Thymus (tissue), 11 donors: Measurements from ENCODE around the gene ENTREP3. TPM values are rescaled to one million over a fixed set of nuclear protein-coding genes. Genes with fewer than 3 reads are reported as not detected.

ENCODE experiments used
- DNase-seq, 9 donors: peaks; one replicate each; pipeline ENCODE4 v3.0.0-alpha.2; 2013; ENCODE audit warnings: low spot score in 9 of 9, low read depth in 6 of 9, missing footprints in 1 of 9
- H3K27ac ChIP-seq, 2 donors: one replicate each; pipeline ENCODE4 v1.5.1; 2013; ENCODE audit warnings: control low read depth in 1 of 2, low read depth in 1 of 2, low read length in 1 of 2, mild to moderate bottlenecking in 1 of 2, moderate library complexity in 1 of 2
- H3K27me3 ChIP-seq, 2 donors: one replicate each; pipeline ENCODE4 v1.5.1; 2013; ENCODE audit warnings: low read length in 1 of 2; ENCODE audit not compliant: control insufficient read depth in 2 of 2, insufficient read depth in 1 of 2
- H3K36me3 ChIP-seq, 2 donors: one replicate each; pipeline ENCODE4 v1.5.1; 2013; ENCODE audit warnings: low read length in 1 of 2, mild to moderate bottlenecking in 1 of 2, moderate library complexity in 1 of 2; ENCODE audit not compliant: control insufficient read depth in 2 of 2, insufficient read depth in 2 of 2
- H3K4me1 ChIP-seq, 2 donors: one replicate each; pipeline ENCODE4 v1.5.1; 2013; ENCODE audit warnings: low read length in 2 of 2; ENCODE audit not compliant: control insufficient read depth in 2 of 2, insufficient read depth in 2 of 2
- H3K4me3 ChIP-seq, 2 donors: one replicate each; pipeline ENCODE4 v1.5.1; 2013; ENCODE audit warnings: low read length in 2 of 2, control low read depth in 1 of 2, mild to moderate bottlenecking in 1 of 2
- H3K9me3 ChIP-seq, 2 donors: one replicate each; pipeline ENCODE4 v1.5.1; 2013; ENCODE audit warnings: low read length in 1 of 2, mild to moderate bottlenecking in 1 of 2; ENCODE audit not compliant: control insufficient read depth in 2 of 2, insufficient read depth in 1 of 2
- WGBS: extraction: QIAGEN DNeasy Blood & Tissue Kit; methylation state at CpG from one replicate; pipeline ENCODE4 v1.1.7; 2013; 5-methylcytosine and 5-hydroxymethylcytosine counted together
- polyA plus RNA-seq: library from polyadenylated mRNA; stranded (reverse); fragments of 200-250 nt; gene quantifications from one replicate; pipeline ENCODE4 v1.2.3, GENCODE V29; 2013
- total RNA-seq: library from RNA; stranded (reverse); fragments of 120-200 nt; gene quantifications from one replicate; pipeline ENCODE4 v1.2.4, GENCODE V29; 2013
- donor health status: healthy.

ENTREP3 gene
- total and polyA plus RNA-seq, 2 donors = 2.1 to 12.5 TPM

DNA sequence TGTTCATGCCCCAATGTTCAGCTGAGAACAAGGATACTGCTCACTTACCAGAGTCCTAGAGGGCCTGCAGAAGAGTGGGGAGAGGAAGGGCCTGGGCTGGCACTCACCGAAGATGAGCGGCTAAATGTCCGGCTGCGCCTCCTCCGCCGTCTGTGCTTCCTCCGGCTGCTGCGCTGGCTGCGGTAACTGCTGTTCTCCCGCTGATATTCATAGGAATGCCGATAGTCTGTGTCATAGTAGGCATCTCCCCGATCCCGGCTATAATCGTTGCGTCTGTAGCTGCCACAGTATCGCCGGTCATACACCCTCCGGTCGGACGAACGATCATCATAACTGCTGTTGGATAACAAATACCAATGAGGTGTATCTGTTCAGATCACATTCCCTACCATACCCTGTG, 14.1 kb upstream of the ENTREP3 start:
- DNase-seq = no peak
- H3K9me3 ChIP-seq = no peaks in the 10 kb centered on the region
- peaks cover 55 to 64% of the 10 kb centered on the region in 2 donors for H3K36me3 ChIP-seq
- H3K27ac ChIP-seq = no peak overlapping the region
- no peaks in the 10 kb centered on the region for H3K27me3 ChIP-seq
- WGBS = 97% methylated on average over 21 of the region's 21 CpGs
- H3K4me1 ChIP-seq = peaks cover 7 to 14% of the 10 kb centered on the region in 2 donors
- H3K4me3 ChIP-seq = no peak overlapping the region

DNA sequence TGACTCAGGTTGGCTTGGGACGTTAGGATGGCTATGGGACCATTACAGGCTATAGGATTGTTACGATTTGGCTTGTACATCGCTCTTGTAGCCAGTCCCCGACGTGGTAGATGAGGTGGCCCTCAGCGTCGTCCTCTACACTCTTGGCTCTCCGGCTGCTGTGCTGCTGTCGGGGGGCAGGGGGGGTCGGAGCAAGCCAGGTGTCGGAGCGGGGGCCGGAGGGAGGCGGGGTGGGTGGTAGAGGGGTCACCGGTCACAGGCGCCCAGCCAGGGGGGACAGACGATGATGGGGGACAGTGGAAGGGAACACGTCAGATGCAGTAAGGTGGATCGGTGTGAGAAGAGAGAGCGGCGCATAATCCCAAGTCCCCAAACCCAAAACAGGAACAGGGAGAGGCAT, 13.3 kb upstream of the ENTREP3 start:
- Histone ChIP-seq H3K9me3 (no peaks in the 10 kb centered on the region), H3K4me3 (no peak overlapping the region), H3K36me3 (peaks cover 62 to 72% of the 10 kb centered on the region in 2 donors), H3K27ac (no peak overlapping the region), H3K27me3 (no peaks in the 10 kb centered on the region), H3K4me1 (peaks cover 3 to 10% of the 10 kb centered on the region in 2 donors)
- WGBS = 98% methylated on average over 21 of the region's 21 CpGs
- DNase-seq = no peak

DNA sequence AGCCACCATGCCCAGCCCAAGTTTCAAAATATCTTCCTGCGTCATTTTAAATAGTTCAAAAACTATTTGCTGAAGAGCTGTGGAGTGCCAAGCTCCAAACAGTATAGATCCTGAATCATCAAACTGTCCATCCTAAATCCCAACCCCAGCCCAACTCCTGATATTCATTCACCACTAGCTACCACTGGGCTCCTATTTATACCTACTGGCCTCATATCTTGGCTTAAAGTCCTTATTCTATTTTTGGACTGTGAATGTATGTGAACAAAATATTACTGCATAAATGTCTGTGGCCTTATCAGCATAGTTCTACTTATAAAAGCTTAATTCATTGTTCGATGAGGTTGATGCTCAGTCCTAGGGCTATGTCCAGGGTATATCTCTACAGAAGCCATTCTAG, 12.1 kb upstream of the ENTREP3 start:
- H3K27ac ChIP-seq = no peak overlapping the region
- WGBS = 100% methylated on average over 2 of the region's 2 CpGs
- peaks cover 63 to 84% of the 10 kb centered on the region in 2 donors for H3K36me3 ChIP-seq
- H3K4me1 ChIP-seq = peaks cover 5 to 6% of the 10 kb centered on the region in 2 donors
- DNase-seq = no peak
- no peaks in the 10 kb centered on the region for H3K9me3 ChIP-seq
- H3K27me3 ChIP-seq = no peaks in the 10 kb centered on the region
- H3K4me3 ChIP-seq = no peak overlapping the region

- no peak overlapping the region for H3K27ac ChIP-seq
- WGBS = 96% methylated on average over 6 of the region's 6 CpGs
- H3K4me1 ChIP-seq = peaks cover 5 to 8% of the 10 kb centered on the region in 2 donors
- no peak for DNase-seq
- H3K4me3 ChIP-seq = no peak overlapping the region
- no peaks in the 10 kb centered on the region for H3K9me3 ChIP-seq
- peaks cover 63 to 85% of the 10 kb centered on the region in 2 donors for H3K36me3 ChIP-seq
- no peaks in the 10 kb centered on the region for H3K27me3 ChIP-seq
Measured at GRCh38 chr1:155266553-155266952, 11.3 kb upstream of the ENTREP3 start.

DNA sequence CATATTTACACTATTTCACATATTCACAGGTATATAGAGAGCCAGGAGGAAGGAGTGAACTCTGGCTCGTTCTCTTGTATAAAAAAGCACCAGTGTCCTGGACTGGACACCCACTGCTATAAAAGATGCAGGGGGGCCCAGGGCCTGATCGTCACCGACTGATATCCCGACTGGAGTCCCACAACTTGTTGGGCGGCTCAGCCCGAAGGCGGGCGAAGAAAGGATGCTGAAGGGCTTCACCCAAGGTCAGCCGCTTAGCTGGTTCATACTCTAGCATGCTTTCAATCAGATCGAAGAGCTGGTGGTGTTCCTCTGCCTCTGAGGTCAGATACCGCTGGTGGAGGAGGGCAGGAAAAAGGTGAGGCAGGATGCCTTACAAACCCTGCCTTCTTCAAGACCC, 7.8 kb upstream of the ENTREP3 start:
- DNase-seq = no peak
- over 99% methylated on average over 11 of the region's 11 CpGs for WGBS
- H3K36me3 ChIP-seq = peaks cover 38 to 75% of the 10 kb centered on the region in 2 donors
- peaks cover 9 to 18% of the 10 kb centered on the region in 2 donors for H3K4me1 ChIP-seq
- H3K4me3 ChIP-seq = no peak overlapping the region
- no peaks in the 10 kb centered on the region for H3K27me3 ChIP-seq
- H3K9me3 ChIP-seq = no peaks in the 10 kb centered on the region
- H3K27ac ChIP-seq = no peak overlapping the region

DNA sequence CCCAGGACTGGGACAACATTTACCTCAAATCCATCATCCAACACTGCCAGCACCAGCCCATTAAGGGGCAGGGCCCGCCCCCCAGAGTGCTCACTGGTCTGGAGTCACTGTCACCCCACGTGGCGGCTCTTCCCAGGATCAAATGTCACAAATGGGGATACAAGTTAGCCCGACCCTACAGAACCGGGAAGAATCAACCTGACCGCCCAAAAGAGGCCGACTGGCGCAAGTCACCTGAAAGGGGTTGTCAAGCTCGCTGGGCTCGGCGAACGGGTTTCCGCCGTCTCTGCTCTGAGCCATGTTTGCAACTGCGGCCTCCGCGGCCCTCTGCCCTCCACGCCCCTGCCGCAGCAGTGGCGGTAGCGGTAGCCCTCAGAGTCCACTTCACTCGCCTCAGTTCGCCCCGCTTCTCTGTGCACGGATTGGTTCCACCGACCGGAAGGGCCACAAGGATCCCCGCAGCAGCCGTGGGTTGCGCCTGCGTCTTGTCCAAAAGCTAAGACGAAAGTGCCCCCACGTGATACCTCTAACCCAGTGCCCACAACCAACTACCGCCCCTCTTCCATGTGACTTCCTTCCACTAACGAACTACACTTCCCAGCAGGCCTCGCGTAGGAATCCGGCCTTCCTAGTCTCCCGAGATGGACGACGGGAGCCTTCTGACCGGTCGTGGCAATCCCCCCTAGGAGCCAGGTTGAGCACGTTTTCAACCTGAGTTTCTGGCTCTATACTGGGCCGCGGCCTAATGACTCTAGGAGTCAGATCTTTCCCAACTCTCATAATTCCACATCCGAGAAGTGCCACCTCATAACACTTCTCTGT, 6.8 kb upstream of the ENTREP3 start, which contains the start of gene SCAMP3:
Gene SCAMP3, minus strand, starts transcription at position 509 of the 822 bp plus-strand sequence. Its CDS starts 209 bp downstream, at position 300.
- DNase-seq = peak; percentile 70 to 92 (median 84)
- no peaks in the 10 kb centered on the region for H3K27me3 ChIP-seq
- whole genome bisulfite sequencing = 3% methylated on average over 47 of the region's 47 CpGs
- H3K4me3 ChIP-seq = peak within 1 kb of the TSS; percentile 86 to 88
- peaks cover 32 to 69% of the 10 kb centered on the region in 2 donors for H3K36me3 ChIP-seq
- peak within 1 kb of the TSS; percentile 67 to 86 for H3K27ac ChIP-seq
- peaks cover 9 to 18% of the 10 kb centered on the region in 2 donors for H3K4me1 ChIP-seq
- no peaks in the 10 kb centered on the region for H3K9me3 ChIP-seq

DNA sequence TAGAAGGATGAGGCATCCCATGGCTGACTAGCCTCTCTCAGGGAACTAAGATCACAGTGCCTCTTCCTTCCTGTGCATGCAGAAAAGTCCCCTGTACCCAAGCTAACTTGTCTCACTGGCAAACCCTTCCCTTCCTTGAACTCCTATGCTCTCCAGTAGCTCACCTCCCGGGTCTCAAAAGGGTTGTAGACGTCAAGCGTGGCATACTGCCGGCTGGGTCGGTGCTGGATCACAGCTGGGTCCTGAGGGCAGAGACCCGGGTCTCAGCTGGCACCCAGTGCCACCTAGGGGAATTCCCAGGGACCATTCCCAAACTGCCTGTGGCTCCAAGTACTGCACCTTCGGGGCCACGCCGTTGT, 6.2 kb upstream of the ENTREP3 start:
- DNase-seq = peak in 2 of 9 donors; percentile 23 to 41
- Histone ChIP-seq H3K36me3 (peaks cover 33 to 67% of the 10 kb centered on the region in 2 donors), H3K4me1 (peaks cover 9 to 18% of the 10 kb centered on the region in 2 donors), H3K9me3 (no peaks in the 10 kb centered on the region), H3K27ac (peak overlapping the region; percentile 67 to 86), H3K4me3 (peak overlapping the region; percentile 86 to 88), H3K27me3 (no peaks in the 10 kb centered on the region)
- 1% methylated on average over 9 of the region's 9 CpGs for WGBS

GRCh38 chr1:155260276-155260675, 5.0 kb upstream of the ENTREP3 start:
- Histone ChIP-seq H3K27me3 (no peaks in the 10 kb centered on the region), H3K4me3 (no peak overlapping the region), H3K9me3 (no peaks in the 10 kb centered on the region), H3K27ac (no peak overlapping the region), H3K36me3 (peaks cover 28 to 61% of the 10 kb centered on the region in 2 donors), H3K4me1 (peaks cover 13 to 26% of the 10 kb centered on the region in 2 donors)
- DNase-seq = no peak
- WGBS = over 99% methylated on average over 5 of the region's 5 CpGs

DNA sequence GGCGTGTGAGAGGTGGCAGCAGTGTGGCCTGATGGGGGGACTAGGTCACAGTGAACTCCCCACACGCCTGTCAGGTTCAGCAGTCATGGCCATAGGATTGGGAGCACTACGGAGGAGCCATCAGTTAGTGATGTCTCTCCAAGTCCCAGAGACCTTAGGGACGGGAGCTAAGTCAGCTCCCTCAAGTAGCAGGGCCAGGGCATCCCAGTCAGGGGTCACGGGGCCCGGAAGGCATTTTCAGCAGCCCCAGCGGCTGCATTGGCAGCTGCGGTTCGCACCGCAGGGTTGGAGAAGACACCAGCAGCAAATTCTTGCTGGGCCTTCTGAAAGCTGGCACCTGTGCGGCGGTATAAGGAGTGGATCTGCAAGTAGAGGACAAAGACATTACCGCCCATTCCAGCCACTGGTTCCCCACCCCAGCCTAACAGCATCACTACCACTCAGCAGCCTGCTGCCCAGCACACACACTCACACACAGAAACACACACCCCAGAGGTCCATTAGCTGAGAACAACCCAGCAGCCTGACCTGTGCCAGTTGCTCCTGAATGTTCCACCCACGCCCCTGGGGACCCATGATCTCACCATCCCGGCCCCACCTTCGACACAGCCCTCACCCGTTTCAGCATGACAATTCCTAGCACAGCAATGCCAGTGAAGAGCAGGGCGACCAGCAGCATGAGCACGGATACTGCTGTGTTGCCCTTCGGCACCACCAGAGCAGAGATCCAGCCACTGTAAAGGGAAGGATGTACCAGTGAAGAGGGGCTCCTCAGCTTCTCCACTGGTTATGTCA, 972 bp upstream of the ENTREP3 start:
- no peaks in the 10 kb centered on the region for H3K9me3 ChIP-seq
- WGBS = 95% methylated on average over 20 of the region's 20 CpGs
- peak overlapping the region; percentile 80 to 85 for H3K27ac ChIP-seq
- H3K4me1 ChIP-seq = peaks cover 10 to 25% of the 10 kb centered on the region in 2 donors
- no peaks in the 10 kb centered on the region for H3K27me3 ChIP-seq
- peaks cover 18 to 32% of the 10 kb centered on the region in 2 donors for H3K36me3 ChIP-seq
- peak in 1 of 9 donors; percentile 4 for DNase-seq
- no peak overlapping the region for H3K4me3 ChIP-seq
